Stimulated activated CD4-positive, alpha-beta T cell treated with anti-CD3 and anti-CD28 coated beads, Interleukin-4, amount 100 ng/mL, for 48 hours (primary cell): Measurements from ENCODE around the gene BUB3.

Experiments used
- DNase-seq, 2 donors: peaks; one replicate each; pipeline ENCODE4 v3.0.0-alpha.2; 2020; ENCODE audit warnings: low read depth in 2 of 2

The BUB3 gene

GRCh38 chr10:123141791-123142700 is 12.2 kb upstream of the BUB3 start:
- no peak for DNase-seq

DNA sequence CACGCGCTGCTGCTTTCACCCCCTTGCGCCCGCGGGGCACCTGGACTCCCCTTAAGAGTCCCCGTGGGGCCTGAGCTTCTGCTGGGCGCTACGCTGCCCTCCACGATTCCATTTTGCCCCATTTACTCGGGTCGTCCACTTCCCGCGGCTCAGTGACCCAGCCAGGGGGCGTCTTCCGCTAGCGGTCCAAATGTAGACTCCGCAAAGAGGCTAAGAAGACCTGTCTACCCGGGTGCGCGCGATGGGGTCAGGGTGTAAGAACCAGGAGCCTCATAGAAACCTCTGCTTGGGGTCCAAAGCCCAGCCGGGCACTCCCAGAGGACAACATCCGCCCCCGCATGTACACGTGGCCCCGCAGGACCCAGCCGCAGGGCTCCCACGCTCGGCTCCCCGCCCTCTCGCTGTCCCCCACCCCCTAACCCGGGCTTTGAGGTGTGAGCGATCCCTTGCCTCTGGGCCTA is 11.5 kb upstream of the BUB3 start:
- no peak for DNase-seq

DNA sequence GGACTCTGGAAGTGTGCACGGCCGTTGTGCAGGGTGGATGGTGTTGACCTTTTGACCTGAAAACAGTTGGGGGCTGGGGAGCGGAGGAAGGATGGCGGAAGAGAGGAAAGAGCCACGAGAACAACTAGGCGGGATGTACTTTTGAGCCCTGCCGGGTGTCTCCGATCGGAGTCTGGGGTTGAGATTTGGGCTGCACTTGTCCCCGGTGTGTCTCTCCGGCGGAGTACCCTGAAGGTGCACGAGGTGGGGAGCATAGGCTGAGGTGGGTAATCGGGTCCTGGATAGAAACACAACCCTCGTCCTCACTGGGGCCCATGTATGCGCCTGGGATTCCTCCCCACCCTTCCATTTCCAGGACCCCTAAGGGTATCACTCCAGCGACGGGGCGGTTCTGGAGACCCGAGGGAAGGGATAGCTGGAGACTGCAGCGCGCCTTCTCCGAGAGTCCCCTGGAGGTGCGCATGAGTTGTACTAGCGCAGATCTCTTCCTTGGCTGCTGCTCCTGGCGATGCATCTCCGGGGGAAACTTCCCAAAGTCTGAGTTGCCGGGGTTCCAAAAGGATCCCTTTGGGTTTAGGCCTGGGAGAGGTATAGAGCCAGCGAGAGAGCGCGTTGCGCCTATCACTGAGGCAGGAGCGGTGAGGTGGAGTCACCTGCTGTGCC is 10.9 kb upstream of the BUB3 start:
- DNase-seq = no peak

DNA sequence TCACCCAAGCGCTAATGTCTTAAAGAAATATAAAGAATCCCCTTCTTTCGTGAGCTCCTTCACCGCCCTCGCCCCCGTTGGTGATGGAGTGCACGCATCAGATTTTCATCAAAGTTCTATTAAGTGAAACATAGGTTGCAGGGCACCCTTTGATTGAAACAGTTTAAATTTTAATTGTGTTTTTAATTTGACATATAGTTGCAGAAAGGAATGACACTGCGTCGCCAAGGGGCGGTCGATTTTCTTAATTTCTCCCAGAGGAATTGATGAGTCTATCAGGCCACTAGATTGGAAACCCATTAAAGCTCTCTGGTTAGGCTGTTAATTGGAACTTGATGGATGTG is 10.4 kb upstream of the BUB3 start:
- DNase-seq = no peak

DNA sequence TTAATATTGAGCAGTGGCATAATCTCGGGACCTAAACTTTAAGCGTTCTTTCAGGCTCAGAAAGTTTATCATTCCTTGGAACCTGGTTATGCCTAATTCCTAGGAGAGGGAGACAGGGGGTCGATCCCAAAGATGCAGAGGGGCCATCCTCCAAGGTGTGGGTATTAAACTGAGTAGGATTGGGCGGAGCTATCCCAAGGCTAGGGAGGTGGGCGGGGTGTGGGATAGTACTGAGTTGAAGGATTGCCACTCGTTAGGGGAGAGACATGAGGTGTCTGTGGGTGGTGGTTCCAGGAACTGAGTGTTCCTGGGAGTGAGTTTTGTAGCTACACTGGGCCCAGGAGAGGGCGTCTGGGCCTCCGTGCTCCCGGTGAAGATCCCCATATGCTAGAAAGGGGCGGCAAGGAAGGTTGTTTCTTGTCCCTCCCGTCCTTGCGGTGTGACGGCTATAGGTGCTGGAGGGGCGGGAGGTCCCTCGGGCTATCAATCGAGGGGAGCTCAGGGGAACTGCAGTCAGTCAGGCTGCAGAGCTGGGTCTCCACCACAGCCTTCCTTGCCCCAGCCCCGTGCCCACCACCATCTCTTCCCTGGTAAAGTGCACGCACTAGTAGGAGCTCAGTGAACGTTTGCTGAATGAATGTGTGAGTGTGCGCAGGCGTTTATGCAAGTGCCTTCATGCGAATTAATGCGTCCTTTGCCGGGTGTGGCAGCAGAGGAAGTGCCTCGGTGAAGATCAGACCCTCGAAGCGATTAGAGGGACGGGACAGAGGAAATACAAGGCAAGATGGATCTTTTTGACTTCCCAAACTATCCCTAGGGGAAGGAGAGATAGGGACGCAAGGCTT is 9.3 kb upstream of the BUB3 start:
- no peak for DNase-seq

DNA sequence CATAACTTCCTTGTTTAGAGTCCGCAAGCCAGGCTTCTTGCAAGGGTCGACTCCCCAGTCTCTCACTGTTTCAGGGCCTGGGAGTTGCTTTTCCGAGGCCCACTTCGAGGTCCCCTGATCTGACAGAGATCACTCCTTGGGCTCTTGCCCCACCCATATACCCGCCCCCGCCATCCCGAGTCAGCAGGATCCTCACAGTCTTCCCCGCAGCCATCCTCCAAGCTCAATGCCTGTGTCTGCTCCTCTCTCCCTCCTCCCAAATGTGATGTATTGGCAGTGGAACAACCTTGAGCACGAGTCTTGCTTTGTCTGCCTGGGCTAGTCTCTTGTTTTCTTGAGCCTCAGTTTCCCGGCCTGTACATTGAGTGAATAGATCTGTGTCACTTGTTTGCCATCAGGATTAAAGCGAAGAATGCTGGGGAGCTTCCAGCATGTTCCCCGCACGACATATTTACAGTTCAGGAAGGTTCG is 8.6 kb upstream of the BUB3 start:
- no peak for DNase-seq

GRCh38 chr10:123146013-123146893 is 7.9 kb upstream of the BUB3 start:
- no peak for DNase-seq

GRCh38 chr10:123146894-123147634 is 7.1 kb upstream of the BUB3 start:
- no peak for DNase-seq

GRCh38 chr10:123147635-123148413 is 6.4 kb upstream of the BUB3 start, which contains the start of gene HMX2:
HMX2 (plus strand) TSS chr10:123148136; CDS start chr10:123148379, 243 bp downstream.
- no peak for DNase-seq

DNA sequence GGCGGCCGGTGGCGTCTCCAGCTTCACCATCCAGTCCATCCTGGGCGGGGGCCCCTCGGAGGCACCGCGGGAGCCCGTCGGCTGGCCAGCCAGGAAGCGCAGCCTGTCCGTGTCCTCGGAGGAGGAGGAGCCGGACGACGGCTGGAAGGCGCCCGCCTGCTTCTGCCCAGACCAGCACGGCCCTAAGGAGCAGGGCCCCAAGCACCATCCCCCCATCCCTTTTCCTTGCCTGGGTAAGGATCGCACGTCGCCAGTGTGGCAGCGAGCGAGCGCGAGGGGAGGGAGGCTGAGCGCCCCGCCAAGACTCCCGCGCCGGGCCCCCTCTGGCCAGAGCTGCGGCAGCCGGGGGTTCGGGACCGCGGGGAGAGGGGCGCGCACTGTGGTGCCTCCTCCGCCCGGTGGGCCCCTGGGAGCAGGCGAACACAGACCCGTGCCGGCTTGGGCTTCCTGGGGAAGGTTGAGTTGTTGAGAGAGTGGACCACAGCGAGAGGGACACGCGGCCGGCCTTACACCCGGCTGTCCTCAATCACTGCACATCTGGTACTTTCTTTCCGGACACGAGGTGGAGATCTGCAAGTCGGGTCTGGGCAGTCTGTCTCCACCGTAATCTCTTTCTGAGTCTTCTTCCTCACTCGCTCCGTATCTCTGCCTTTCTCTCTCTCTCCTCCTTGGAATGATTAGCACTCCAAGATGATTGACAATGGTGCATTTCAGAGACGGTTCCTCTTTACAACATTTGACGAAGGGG is 5.6 kb upstream of the BUB3 start:
- no peak for DNase-seq

DNA sequence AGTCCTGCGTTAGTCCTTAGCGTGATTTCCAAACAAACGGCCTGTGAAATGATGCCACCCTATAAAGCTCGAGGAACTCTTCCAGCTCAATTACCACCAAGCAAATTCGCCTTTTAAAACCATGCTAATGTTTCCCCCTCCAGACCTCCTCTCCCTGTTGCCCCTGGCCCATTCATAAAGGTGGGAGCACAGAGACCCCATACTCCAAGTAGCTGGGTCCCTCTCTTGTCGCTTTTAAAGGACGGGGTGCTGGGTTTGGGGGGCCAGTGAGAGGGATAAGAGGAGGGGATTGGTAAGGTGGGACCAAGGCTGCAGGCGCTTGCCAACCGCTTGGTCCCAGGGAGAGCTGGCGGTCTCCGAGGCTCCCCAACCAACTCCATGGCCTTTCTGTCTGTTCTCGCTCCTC is 5.0 kb upstream of the BUB3 start:
- DNase-seq = no peak

DNA sequence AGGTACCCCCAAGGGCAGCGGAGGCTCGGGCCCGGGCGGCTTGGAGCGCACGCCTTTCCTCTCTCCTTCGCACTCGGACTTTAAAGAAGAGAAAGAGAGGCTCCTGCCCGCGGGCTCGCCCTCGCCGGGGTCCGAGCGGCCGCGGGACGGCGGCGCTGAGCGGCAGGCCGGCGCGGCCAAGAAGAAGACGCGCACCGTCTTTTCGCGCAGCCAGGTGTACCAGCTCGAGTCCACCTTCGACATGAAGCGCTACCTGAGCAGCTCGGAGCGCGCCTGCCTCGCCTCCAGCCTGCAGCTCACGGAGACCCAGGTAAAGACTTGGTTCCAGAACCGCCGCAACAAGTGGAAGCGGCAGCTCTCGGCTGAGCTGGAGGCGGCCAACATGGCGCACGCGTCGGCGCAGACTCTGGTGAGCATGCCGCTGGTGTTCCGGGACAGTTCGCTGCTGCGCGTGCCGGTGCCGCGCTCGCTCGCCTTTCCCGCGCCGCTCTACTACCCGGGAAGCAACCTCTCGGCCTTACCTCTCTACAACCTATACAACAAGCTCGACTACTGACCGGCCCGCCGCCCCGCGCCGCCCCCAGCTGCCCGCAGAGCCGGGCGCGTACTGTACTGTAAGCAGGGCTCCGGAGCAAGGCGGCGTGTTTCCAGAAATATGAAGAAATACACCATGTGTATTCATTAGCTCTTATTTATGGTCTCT is 4.5 kb upstream of the BUB3 start:
- DNase-seq = no peak

- DNase-seq = no peak
Observed at GRCh38 chr10:123150271-123150985, 3.8 kb upstream of the BUB3 start.

DNA sequence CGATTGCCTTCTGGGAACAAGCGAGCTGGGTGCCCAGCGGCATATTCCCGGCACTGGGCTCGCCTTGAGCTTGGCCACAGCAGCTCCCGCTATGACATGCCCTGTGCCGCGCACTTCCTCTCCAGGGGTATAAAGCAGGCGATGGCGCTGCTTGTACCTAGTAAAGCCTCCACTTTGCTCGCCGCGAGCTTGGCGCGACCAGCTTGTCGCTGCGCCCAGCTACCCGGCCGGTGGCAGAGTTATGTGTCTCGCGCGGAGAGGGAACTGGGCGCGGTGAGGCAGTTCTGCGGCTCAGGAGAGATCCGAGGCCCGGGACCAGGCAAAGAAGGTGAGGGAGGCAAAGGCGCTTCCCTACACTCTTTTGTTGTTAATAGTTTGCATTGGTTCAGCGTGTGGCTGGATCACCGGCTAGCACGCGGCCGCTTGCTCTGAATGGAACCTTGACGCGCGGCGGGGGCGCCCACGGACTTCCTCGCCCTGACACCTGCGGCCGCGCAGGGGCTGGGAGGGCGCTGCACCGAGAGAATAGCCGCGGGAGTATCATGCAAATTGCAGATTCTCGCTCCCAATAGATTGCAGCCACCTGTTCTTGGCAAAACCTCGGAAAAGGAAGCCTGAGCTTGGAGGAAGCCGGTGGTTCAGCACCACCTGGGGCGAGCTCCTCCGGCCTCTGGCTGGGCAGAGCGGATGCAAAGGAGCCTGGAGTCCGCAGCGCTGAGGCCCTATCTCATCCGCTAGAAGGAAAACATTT is 3.0 kb upstream of the BUB3 start:
- no peak for DNase-seq

DNA sequence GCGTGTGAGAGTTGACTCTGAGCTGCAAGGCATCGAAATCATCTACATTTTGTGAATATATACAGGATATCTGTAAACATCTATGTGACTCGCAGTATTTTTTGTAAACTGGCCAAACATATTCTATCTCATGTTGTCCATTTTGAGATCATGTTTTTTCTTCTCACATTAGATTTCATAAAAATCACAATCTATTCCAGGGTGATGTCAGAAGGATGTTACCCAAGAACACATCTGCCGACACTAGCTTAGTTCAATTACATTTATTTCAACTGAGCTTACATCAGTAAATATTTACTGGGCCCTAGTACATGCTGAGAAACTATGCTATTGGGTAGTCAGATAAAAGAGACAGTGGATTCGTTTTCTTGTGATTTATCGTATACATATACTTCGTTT is 2.5 kb upstream of the BUB3 start:
- DNase-seq = no peak

DNA sequence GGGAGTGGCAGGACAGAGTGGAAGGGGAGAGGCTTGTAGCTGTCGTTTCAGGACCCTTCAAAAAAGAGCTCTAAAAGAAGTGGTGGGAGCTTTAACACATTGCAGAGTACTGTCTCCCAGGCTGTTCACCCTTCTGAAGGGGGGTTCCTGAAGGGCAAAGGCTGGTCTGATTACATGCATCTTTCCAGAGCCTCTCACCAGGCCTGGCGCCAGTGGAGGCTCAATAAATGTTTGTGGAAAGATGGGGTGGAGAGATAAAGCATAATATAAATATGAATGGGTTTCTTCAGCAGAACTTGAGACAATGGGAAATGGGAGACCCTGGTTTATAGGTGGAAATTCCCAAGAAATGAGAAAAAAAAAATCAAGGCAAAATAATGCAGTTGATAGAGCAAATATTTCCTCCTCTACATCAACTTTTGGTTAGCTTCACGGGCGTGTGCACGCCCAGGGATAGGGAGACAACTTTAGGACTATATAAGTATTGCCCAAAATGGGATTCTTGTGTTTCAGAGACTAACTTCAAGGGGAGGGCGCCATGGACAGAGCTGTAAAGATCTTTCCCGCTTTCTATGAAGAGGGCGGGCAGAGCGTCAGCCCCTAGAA is 613 bp upstream of the BUB3 start:
- DNase-seq = no peak
